Inflammatory macrophage treated with lipopolysaccharide for 4 hours (primary cell): ENCODE results near the gene CLCN4.

Experiments
- DNase-seq: peaks from one replicate; pipeline ENCODE4 v3.0.0-alpha.2; 2020

Gene CLCN4

DNA sequence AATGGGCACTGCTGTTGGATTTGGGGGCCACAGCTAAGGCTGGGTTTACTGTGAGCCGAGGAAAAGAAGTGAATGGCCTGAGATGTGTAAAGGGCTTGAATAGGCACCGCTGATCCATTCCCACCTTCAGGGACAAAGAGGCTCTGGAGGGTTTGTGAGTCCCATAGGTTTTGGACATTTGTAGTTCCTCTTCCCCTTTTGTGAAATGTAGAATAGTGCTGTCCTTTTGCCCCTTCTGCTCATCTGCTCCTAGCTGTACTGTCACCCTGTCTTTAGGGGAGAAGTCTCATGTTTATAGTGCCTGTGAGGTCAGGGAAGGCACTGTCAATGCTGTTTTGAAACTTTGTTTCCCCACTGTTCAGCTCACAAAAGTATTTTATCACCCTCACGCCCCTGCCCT, 26.4 kb upstream of the CLCN4 start:
- DNase-seq = peak; percentile 7

DNA sequence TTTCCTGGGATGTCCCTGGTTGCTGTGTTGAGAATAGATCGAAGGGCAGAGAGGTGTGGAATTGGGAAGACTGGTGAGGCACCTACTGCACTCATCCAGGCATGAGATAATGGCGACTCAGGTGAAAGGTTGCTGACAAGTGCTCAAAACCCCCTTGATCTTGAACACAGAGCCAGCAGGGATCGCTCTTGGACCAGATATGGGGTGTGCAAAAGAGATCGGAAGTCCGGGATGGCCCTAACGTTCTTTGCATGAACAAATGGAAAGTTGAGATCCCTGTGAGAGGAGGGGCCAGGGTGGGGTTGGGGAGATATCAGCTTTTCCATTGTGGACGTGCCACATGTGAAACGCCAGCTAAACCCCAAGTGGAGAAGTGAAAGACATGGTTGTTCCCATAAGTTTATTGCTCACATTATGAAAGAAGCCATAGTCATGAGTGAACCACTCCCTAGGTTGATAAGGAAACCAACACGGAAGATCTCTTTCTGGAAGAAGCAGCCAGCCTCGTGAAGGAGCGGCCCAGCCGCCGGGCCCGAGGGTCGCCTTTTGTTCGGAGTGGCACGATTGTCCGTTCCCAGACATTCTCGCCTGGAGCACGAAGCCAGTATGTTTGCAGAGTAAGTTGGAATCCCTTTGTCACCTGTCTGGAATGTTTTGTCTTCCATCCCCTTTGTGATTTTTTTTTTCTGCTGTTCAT, 22.6 kb upstream of the CLCN4 start:
- peak; percentile 30 for DNase-seq

DNA sequence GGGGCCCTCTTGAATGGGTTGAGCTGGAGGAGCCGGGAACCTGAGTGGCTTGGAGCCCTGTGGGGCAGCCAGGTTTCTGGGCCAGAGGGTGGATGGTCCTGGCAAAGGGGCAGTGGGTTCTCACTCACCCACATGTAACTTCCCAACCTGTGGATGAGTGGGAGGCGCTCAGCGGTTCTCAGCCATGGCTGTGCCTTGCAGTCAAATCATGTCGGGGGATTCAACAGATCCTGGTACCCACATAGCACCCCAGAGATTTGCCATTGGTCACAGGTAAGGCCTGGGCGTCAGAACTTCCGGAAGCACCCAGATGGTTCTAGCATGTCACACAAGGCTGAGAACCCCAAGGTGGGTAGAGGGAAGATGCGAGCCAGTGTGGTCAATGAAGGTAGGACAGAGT, 21.9 kb upstream of the CLCN4 start:
- DNase-seq = no peak

DNA sequence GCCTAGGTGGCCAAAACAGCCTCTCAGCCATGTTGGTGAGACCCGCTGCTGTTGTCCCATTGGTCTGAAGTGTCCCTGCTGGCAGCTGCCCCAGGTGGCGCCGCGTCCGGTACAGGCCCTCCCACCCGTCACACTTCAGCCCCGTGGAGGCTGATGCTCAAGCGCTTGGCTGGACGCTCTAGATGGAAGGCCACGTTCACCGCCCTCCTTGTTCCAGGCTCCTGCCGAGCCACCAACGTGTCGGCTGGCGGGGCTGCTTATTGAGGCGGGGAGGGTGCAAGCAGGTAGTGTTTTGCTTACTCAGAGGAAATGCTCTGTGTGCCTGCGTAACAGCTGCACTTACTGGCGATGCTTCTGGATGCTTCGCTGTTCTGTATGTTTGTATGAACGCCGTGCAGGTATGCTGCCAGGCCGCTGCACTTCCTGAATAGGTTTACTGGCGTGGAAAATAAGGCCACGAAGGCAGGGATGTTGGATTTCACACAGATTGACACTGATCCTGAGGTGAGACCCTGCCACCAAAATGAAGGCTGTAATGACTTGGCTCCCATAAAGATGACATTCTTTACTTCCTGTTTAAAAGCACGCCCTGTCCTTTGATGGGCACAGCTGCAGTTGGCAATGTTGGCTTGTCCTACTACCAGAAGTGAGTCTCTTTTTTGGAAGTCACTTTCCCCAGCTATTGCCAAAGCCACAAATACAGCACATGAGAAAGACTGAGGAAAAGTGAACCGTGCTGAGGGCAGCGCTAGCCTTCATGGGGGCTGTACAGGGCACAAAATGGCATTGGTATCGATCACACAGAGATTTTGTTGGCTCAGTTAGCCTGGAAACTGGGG, 21.0 kb upstream of the CLCN4 start:
- no peak for DNase-seq

DNA sequence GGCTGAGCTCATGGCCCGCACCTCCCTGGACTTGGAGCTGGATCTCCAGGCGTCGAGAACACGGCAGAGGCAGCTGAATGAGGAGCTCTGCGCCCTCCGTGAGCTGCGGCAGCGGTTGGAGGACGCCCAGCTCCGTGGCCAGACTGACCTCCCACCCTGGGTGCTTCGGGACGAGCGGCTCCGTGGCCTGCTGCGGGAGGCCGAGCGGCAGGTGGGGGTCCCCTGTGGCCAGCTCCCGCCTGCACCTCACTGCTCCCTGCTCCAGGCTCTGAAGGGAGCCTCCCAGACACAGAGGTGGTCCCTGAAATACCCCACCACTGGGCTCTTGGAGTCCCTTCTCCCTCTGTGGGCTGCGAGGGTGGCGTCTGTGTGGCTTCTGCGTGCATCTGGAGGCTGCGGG, 18.0 kb upstream of the CLCN4 start:
- no peak for DNase-seq

DNA sequence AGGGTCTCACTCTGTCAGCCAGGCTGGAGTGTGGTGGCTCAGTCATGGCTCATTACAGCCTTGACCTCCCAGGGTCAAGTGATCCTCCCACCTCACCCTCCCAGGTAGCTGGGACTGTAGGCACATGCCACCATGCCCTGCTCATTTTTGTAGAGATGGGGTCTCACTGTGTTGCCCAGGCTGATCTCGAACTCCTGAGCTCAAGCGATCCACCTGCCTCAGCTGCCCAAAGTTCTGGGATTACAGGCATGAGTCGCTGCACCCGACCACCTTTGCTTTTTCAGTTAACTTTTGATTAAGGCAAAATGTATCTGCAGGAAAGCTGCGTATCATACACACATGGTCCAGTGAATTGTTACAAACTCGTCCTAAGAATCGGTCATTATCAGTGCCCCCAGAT, 16.5 kb upstream of the CLCN4 start:
- DNase-seq = no peak

DNA sequence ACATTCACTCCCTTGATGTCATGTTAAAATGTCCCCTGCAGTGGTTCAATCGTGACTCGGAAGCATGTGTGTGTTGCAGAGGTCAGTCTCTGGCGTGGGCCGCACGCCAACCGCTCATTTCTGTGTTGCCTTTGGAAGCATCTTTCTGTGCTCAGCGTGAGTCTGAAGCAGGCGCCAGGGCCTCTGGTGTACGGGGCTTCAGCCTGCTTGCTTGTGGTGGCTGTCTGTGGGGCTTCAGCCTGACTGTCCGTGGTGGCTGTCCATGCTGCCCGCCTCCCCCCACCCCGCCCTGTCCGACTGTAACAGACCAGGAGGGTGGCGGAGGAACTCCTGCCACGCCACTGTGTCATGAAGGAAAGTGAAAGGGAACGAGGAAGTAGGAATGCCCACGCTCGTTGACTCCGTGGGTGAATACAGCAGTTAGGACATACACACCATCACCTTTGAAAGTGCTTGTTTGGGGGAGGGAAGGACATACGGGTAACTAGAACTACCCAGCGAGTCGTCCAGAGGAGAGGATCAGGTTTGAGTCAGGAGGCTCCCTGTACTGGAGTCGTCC, 14.7 kb upstream of the CLCN4 start:
- peak; percentile 74 for DNase-seq

DNA sequence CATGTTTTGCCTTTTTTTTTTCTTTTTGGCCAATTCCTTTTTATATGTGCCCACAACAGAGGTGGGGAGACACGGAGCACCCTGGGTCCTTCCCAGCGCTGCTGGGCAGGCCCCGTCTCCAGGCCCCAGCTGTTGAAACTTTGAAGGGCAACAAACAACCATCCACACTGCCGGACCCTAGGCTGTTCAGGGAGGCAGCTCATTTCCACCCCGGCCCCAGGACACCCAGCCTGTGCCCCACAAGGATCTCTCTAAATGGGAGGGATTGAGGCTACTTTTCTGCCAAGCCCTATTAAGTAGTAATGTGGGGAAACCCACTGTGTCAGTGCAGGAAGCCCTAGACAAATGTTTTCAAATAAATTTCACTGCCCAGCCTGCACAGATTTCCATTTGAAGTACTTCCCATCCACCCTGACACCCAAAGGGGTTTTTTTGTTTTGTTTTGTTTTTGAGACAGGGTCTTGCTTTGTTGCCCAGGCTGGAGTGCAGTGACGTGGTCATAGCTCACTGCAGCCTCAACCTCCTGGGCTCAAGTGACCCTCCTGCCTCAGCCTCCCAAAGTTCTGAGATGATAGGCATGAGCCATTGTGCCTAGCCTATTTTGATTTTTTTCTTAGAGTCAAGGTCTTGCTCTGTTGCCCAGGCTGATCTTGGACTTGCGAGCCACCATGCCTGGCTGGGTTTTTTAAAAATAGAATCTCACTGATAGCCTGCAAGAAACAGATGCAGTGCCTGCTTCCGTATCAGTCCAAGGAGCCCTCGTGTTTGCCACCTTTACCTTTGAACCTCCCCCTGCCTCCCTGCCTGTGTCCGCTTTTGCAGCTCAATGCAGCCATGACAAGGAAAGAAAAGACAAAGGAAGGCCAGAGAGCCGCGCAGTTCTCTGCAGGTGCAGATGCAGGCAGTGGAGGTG, 13.4 kb upstream of the CLCN4 start:
- no peak for DNase-seq

DNA sequence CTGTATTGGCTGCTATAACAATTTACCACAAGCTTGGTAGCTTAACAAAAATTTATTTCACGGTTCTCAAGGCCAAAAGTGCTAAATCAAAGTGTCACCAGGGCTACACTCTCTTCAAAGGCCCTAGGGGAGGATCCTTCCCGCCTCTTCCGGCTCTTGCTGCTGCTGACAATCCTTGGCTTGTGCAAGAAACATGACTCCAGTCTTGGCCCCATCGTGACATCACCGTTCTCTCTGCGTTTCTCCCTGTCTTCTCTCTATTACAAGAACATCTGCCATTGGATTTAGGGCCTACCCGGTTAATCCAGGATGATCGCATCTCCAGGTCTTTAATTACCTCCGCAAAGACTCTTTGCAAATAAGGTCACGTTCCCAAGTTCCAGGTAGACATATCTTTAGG, 10.4 kb upstream of the CLCN4 start:
- DNase-seq = no peak

DNA sequence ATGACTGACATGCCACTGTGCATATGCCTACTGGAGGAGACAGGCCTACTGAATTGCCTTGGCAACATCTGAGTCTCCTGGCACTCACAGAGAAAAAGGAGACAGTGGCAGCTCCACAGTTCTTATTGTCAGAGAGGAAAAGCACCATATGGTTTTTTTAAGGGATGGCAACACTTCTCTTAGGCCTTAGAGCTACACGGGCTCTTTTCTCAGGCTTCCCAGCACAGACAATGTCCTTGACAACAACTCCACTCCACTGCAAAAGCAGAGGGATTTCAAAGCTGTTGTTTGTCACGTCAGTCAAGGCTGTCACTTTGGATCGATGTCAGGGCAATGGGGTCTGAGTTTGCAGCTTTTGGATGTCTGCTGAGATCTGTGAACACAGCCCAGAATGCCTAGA, 4.7 kb upstream of the CLCN4 start:
- DNase-seq = no peak

DNA sequence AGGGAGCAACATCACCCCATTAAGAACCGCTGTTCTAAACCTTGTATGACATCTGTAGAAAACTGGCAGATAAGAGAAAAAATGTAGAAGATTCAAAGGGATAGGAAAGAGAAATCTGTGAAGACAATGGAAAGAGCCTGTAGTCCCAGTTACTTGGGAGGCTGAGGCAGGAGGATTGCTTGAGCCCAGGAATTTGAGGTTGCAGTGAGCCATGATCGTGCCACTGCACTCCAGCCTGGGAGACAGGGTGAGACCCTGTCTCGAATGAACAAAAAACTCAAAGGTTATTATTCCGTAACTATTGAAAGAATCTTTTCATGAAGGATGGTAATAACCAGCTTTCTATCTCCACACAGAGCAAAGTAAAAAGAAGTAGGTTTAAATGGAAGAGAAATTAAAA, 1.6 kb upstream of the CLCN4 start:
- no peak for DNase-seq

DNA sequence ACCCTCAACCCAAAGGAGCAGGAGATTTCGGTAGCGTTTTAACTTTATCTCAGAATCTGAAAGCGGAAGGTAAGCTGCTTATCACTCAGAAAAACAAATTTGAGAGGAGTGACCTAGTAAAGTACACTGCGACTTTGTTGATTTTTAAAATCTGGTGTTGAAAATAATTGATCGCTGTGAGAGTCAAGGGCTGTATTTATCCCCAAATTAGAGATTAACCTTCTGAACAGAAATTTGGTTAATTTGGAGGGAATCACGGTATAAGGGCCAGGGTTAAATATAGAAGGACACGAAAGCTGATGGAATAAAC, 212 bp downstream of the CLCN4 start:
- no peak for DNase-seq

DNA sequence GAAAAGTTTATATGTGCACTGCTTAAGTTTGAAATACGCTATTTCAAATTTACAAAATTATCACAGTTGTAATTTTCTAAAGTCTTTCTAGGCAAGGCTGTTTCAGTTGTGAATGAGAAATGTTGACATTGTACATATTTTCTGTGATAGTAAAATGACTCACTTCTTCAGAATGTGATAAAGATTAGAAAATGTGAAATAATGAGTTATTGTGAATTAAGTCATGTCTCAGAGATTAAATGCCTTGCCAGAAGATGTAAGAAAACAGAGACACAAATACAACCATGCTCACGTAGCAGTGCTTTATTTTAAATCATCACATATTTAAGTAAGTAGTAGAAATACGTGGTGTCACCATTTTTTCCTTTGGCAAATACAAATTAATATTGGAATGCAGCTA, 768 bp downstream of the CLCN4 start:
- no peak for DNase-seq

DNA sequence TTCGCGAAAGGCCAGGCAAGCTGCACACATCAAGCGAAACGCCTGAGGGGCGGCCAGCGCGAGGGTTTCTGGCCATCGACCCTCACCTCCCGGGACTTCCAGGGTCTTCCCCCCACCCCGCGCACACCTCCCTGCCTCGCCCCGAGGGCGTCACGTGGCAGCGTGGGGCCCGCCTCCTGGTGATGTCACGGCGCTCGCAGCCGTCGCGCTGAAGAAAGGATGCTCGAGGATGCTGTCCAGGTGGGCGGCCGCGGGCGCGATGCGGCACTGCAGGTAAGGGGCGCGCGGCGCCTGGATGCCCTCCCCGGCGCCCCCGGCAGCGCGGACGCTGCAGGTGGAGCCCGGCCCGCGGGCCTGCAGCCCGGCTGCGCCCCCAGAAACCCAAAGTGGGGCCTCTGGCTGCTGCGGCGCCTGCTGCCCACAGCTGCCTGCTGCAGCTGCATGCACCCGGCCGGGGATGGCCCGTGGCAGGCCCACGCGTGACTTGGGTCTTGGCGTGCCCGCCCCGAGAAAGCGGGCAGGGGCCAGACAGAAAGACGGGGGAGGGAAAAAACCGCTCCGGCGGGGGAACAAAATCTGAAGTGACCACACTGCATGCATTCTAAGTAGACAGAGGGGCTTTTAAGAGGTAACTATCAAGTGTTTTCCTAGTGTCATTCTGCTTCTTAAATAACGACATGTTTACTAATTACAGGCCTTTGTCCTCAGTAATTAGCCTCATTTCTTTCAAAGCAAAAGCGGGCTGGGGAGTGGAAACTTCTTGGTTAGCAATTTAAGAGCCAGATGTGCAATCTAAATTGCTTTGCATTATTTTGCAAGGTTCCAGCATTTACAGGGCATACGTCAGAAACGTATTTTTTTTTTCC, 1.7 kb downstream of the CLCN4 start:
- DNase-seq = no peak

DNA sequence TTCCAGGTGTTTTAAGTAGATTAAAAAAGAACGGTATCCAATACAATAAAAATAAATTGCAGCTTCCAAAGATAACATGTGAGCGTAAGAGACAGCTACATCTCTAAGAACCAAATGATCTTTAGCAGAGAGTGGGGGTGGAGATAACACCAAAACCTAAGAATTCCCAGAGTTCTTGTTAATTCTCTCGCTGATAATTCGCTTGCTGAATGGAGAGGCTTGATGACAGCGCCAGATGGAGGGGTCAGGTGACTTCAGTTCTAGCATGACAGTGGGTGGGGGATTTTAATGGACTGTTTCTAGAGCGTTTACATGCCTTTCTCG, 2.3 kb downstream of the CLCN4 start:
- DNase-seq = no peak

DNA sequence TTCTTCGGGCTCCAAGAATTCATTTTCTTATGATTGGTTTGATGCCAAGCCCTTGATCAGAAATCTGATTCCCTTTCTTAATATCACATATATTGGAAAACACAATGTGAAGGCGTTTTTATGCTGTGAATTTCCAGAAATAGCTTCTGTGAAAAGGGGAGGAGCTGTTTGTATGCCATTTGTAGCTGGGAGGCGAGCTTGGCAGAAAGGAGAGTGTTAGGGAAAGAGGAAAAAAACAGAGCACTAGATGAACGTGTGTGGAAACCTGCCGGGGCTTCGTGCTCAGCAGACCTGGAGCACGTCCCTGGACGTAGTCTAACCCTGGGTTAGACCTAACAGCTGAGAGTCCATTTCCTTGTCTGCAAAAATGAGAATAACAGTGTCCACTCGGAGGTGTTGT, 3.4 kb downstream of the CLCN4 start:
- DNase-seq = no peak

DNA sequence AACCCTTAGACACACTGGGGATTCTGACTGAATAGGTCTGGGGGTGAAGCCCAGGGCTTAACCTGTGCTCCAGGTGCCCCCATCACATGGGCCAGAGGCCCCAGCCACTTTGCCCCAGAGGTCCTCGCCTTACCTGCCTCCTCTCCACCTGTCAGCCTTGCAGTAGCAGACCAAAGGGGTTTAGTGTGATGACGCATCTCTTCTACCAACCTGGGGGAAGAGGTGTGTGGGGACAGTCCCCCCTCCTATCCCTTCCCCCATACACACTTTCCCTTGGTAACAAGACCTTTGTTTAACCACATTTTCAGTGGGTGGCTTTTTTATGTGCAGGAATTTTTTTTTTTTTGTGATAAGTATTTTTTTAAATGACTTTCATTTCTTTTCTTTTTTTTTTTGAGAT, 6.3 kb downstream of the CLCN4 start:
- no peak for DNase-seq

DNA sequence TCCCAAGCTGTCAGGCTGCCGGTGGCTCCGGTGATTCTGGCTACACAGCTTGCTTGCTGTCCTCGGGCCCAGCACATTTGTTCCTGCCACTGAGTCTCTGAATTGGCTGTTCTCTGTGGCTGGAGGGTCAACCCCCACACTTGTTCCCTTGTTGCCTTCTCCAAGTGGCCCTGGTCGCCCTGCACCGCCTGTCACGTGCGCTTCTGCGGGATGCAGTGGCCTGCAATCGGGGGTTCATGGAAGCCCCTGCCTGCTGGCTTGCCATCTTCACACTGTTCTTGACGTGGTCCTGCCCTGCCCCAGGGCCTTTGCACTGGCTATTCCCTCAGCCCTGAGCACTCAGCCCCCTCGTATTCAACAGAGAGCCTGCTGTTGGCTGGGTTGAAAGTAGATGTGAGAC, 8.1 kb downstream of the CLCN4 start:
- no peak for DNase-seq

DNA sequence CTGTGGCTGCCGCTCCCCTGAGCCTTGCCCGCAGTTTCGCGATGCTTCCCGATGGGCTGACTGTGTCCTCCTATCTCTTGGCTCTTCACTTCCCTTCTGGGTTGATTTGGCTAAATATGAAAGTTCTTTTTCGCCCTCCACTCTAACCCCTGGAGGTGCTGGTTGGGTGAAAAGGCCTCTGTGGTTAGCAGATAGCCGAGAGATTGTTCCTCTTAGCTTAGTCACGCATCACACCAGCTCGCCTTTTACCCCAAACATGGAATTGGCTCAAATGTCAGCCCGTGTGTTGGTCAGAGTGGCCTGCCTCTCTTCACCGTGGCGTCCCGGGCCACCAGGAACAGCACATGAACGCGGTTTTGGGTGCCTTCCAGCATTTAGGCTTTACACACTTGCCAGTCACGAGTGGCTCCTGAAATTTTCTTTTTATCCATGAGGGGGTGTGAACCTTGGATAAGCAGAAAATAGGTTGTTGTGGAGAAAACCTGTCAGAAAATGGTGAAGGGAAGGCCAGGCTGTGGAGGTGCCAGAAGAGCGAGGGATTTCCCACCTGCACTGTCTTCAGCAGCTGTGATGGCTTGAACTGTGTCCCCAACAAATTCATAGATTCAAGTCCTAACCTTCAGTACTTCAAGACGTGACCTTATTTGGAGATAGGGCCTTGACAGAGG, 8.9 kb downstream of the CLCN4 start:
- DNase-seq = peak; percentile 60

DNA sequence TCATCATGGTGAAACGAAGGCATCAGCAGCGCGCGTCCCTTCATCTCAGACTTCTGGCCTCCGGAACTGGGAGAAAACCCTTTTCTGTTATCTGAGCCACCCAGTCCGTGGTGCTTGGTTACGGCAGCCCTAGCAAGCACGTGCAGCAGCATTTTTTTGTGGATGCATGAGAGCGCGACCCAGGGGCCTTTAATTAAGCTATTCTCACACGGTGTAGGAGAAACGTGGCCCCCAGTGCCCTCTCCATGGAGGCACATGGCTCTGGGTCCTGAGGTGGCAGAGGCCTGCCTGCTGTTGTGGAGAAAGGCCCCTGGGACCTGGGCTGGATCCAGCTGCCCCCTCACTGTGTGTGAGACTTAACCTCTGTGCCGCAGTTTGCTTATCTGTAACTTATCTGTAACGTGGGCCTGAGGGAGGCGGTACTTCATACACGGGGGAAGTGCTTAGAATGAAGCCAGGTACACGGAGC, 9.5 kb downstream of the CLCN4 start:
- no peak for DNase-seq

DNA sequence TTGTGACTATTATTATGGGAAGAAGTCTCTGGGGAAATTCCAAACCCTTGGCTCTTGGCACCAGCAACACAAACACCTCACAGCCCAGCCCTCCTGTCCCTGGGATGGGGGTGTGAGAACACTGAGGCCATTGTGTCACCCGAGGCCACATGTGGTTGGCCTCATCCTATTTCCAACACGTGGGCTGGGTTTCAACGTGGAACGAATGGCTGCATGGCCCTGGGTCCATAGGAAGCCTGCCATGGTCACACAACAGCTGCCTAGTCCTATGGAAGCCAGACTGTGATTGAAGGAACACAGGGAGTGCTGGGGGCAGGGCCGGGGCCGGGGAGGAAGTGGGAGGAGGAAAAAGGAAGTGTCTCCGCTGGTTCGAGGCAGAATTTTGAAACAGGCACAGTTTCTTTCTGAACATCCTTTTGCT, 10.0 kb downstream of the CLCN4 start:
- peak; percentile 74 for DNase-seq

DNA sequence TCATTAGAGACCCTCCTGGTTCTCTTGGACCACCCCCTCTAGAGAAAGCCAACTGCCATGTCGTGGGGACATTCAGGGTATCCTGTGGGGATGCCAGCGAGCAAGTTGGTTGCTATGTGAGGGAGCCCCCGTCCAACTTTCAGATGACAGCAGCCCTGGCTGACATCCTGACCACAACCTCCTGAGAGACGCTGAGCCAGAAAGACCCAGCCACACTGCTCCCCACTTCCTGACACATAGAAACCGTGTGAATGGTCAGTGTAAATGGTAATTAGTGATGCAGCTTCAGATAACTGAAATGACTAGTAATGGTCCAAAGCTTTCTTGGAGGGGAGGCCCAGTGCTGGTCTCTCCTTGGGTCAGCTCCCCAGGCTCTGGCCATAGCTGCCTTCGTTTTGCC, 10.8 kb downstream of the CLCN4 start:
- no peak for DNase-seq
